Thoracic aorta (tissue), 2 donors: ENCODE results near the gene METTL15. TPM values are rescaled to one million over a fixed set of nuclear protein-coding genes. Genes with fewer than 3 reads are reported as not detected.
"Not testable (repeated sequence)": the region's sequence is repeated elsewhere in the genome, so short reads cannot be mapped to it uniquely, and the experiment has no call there.

Experiments used
- ATAC-seq: fragments of 150-250 bp; one replicate; pipeline ENCODE4 v1.8.0; 2017; ENCODE audit warnings: low read depth; ENCODE audit not compliant: insufficient number of reproducible peaks, low FRiP score
- DNase-seq: peaks from one replicate; pipeline ENCODE4 v3.0.0-alpha.2; 2020; ENCODE audit warnings: low spot score
- H3K27ac ChIP-seq, 2 donors: fragments of 200-600 bp; sonication (generic); 1 replicate in 1 of 2; 2 replicates in 1 of 2; pipeline ENCODE4 v1.5.1; 2016; ENCODE audit warnings: mild to moderate bottlenecking in 2 of 2, moderate library complexity in 2 of 2
- H3K27me3 ChIP-seq: fragments of 200-600 bp; sonication (generic); replicated peaks from 2 replicates; pipeline ENCODE4 v1.6.0; 2016; ENCODE audit warnings: mild to moderate bottlenecking; ENCODE audit not compliant: insufficient read depth
- H3K36me3 ChIP-seq: fragments of 200-600 bp; sonication (generic); one replicate; pipeline ENCODE4 v1.5.1; 2016
- H3K4me1 ChIP-seq, 2 donors: fragments of 200-600 bp; sonication (generic); 1 replicate in 1 of 2; 2 replicates in 1 of 2; pipeline versions ENCODE4 v1.5.1 to v1.6.0; 2016; ENCODE audit warnings: low read depth in 2 of 2, mild to moderate bottlenecking in 1 of 2; ENCODE audit not compliant: control insufficient read depth in 1 of 2
- H3K4me3 ChIP-seq: fragments of 200-600 bp; sonication (generic); 2 replicates; pipeline ENCODE4 v1.5.1; 2016; ENCODE audit warnings: mild to moderate bottlenecking
- H3K9me3 ChIP-seq: fragments of 200-600 bp; sonication (generic); 2 replicates; pipeline ENCODE4 v1.5.1; 2016
- total RNA-seq, 2 donors: library from RNA; depleted of rRNA; stranded (reverse); fragments of >200 nt; gene quantifications; one replicate each; pipeline versions ENCODE4 v1.1.0 to v1.2.3, GENCODE V29; 2016
- TF ChIP-seq, protein P1 (sequence below): fragments of 200-600 bp; sonication (generic); IDR thresholded peaks from one replicate; pipeline ENCODE4 v1.5.1; 2019; ENCODE audit warnings: antibody characterized with exemption

METTL15 gene
- total RNA-seq, 2 donors from 2014 or later: 7.6 to 12.1 TPM

DNA sequence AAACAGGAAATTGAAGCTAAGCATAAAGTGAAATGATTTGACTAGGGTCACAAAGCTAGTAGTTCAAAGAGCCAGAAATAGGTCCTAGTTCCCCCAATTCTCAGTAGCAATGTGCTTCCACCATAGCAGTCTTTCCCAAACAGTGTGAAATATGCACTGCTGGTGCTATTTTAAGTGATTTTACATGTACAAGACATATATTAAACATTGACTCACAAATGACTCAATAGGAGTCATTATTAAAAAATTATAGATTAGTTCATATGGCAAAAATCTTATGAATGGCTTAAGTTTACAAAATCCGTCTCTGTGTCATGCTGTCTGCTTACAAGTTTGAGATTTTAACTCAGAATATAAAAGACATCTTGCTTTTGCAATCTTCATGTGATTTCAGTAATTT is 21.6 kb upstream of the METTL15 start:
- no peak overlapping the region for H3K27ac ChIP-seq
- H3K9me3 ChIP-seq: no peaks in the 10 kb centered on the region
- no peaks in the 10 kb centered on the region for H3K4me1 ChIP-seq
- no peak overlapping the region for H3K4me3 ChIP-seq
- TF ChIP-seq, protein P1, sequence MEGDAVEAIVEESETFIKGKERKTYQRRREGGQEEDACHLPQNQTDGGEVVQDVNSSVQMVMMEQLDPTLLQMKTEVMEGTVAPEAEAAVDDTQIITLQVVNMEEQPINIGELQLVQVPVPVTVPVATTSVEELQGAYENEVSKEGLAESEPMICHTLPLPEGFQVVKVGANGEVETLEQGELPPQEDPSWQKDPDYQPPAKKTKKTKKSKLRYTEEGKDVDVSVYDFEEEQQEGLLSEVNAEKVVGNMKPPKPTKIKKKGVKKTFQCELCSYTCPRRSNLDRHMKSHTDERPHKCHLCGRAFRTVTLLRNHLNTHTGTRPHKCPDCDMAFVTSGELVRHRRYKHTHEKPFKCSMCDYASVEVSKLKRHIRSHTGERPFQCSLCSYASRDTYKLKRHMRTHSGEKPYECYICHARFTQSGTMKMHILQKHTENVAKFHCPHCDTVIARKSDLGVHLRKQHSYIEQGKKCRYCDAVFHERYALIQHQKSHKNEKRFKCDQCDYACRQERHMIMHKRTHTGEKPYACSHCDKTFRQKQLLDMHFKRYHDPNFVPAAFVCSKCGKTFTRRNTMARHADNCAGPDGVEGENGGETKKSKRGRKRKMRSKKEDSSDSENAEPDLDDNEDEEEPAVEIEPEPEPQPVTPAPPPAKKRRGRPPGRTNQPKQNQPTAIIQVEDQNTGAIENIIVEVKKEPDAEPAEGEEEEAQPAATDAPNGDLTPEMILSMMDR: no peak
- DNase-seq (no peak), ATAC-seq (no peak)
- no peaks in the 10 kb centered on the region for H3K27me3 ChIP-seq
- H3K36me3 ChIP-seq: no peaks in the 10 kb centered on the region

DNA sequence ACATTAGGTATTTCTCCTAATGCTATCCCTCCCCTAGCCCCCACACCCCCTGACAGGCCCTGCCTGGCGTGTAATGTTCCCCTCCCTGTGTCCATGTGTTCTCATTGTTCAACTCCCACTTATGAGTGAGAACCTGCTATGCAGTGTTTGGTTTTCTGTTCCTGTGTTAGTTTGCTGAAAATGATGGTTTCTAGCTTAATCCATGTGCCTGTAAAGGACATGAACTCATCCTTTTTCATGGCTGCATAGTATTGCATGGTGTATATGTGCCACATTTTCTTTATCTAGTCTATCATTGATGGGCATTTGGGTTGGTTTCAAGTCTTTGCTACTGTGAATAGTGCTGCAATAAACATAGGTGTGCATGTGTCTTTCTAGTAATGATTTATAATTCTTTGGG is 21.0 kb upstream of the METTL15 start:
- not testable (repeated sequence) for H3K27me3 ChIP-seq, DNase-seq, ATAC-seq, H3K4me1 ChIP-seq, H3K27ac ChIP-seq, H3K4me3 ChIP-seq, H3K9me3 ChIP-seq, H3K36me3 ChIP-seq

DNA sequence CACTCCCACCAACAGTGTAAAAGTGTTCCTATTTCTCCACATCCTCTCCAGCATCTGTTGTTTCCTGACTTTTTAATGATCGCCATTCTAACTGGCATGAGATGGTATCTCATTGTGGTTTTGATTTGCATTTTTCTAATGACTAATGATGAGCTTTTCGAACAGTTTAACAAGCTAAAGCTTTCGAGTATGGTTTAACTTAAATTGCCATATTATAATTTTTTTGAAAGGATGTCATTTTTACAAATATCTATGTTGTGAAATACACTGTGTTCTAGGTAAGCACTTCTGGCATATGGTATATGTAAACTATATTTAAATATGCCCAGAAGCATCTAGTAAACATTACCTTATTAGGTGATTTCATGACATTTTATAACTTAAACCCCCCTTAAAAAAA is 20.5 kb upstream of the METTL15 start:
- H3K9me3 ChIP-seq, H3K27ac ChIP-seq, H3K27me3 ChIP-seq: not testable (repeated sequence)

DNA sequence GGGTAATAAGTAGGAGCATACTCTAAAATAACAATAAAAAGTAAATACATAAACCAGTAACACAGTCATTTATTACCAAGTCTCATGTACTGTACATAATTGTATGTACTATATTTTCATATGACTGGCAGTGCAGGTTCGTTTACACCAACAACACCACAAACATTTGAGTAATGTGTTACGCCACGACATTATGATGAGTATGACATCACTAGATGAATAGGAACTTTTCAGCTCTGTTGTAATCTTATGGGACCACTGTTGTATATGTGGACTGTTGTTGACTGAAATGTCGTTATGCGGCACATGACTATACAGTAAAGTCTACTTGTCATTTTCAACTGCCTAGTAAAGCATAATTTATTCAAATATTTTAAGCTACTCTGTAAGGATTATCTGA is 18.8 kb upstream of the METTL15 start:
- ATAC-seq: no peak
- H3K27me3 ChIP-seq: no peaks in the 10 kb centered on the region
- no peak overlapping the region for H3K27ac ChIP-seq
- no peaks in the 10 kb centered on the region for H3K36me3 ChIP-seq
- no peak for DNase-seq
- TF ChIP-seq, protein P1: no peak
- H3K9me3 ChIP-seq: no peaks in the 10 kb centered on the region
- H3K4me1 ChIP-seq: no peaks in the 10 kb centered on the region
- H3K4me3 ChIP-seq: no peak overlapping the region

More for the DNA sequence above, 20.5 kb upstream of the METTL15 start:
- not testable (repeated sequence) for H3K36me3 ChIP-seq, ATAC-seq, H3K4me3 ChIP-seq, DNase-seq, H3K4me1 ChIP-seq

DNA sequence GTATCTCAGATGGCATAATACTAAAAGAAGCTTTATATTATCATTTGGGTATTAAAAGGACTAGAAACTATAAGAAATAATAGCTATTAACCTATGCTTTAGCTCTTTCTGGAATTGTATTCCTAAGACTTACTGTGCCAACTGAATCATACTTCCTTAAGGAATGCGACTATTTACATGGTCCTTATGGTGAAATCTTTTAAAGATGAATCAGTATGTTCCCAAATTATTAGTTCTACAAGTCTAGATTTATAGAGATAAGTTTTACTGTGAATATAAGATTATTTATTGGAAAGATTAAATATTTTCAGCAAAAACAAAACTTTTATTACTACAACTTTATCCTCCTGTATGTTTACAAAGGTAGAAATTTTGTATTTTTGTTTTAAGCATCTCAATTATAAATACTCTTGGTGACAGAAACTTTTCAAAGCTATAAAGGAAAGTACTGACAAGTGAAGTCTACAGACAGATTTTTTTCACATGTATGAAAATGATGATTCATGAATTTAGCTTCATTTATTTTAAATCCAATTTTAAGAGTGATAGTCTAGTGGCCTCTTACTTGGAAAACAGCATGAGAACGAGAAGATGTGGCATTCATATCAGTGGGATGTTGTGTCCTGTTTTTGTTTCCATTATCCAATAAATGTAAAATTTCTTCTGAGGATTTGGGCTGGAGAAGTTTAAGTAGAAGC is 18.0 kb upstream of the METTL15 start:
- H3K4me1 ChIP-seq: no peaks in the 10 kb centered on the region
- H3K27ac ChIP-seq: no peak overlapping the region
- TF ChIP-seq, protein P1: no peak
- ATAC-seq: no peak
- no peak for DNase-seq
- H3K27me3 ChIP-seq: no peaks in the 10 kb centered on the region
- no peaks in the 10 kb centered on the region for H3K36me3 ChIP-seq
- no peak overlapping the region for H3K4me3 ChIP-seq
- H3K9me3 ChIP-seq: no peaks in the 10 kb centered on the region

DNA sequence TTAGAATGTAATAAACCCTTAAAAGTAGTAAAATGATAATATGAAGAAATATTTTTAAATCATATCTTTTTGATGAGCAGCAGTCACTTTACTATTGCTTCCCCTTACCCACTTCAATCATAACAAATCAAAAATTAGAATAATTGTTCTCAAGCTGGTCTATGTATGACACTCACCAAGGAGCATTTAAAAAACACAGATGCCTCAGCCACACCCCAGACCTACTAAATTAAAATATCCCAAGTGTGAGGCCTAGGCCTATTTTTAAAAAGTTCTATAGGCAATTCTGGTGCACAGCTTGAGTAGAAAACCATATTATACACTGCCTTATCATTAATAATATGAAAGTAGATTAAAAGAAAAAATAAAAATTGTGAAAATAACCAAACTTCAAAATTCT is 15.4 kb upstream of the METTL15 start:
- no peaks in the 10 kb centered on the region for H3K36me3 ChIP-seq
- H3K27me3 ChIP-seq: no peaks in the 10 kb centered on the region
- DNase-seq: no peak
- H3K27ac ChIP-seq: no peak overlapping the region
- H3K4me1 ChIP-seq: no peaks in the 10 kb centered on the region
- TF ChIP-seq, protein P1: no peak
- ATAC-seq: no peak
- no peak overlapping the region for H3K4me3 ChIP-seq
- H3K9me3 ChIP-seq: no peaks in the 10 kb centered on the region
